HepG2 (cell line): ENCODE data around the gene CCNQ. TPM values are rescaled to one million over a fixed set of nuclear protein-coding genes. Genes with fewer than 3 reads are reported as not detected.

Source experiments
- ARID5B ChIP-seq: IDR thresholded peaks from 2 replicates; pipeline ENCODE4 v1.4.0; 2020; ENCODE audit warnings: mild to moderate bottlenecking, missing genetic modification reagents
- BRD4 ChIP-seq: sonication (generic); formaldehyde crosslinking; IDR thresholded peaks from 2 replicates; pipeline ENCODE4 v1.4.0; 2020; ENCODE audit warnings: missing genetic modification reagents
- BRF2 ChIP-seq: sonication (generic); formaldehyde crosslinking; IDR thresholded peaks from 2 replicates; pipeline ENCODE4 v1.8.1; 2022; ENCODE audit warnings: mild to moderate bottlenecking, missing genetic modification reagents
- CEBPZ ChIP-seq: IDR thresholded peaks from 2 replicates; pipeline ENCODE4 v1.6.1; 2012; ENCODE audit warnings: low read length, improper control_type of control experiment
- HOXD1 ChIP-seq: sonication (generic); formaldehyde crosslinking; IDR thresholded peaks from 2 replicates; pipeline ENCODE4 v1.5.0; 2020; ENCODE audit warnings: missing genetic modification reagents
- ISL2 ChIP-seq: sonication (generic); formaldehyde crosslinking; IDR thresholded peaks from 2 replicates; pipeline ENCODE4 v1.5.0; 2020; ENCODE audit warnings: missing genetic modification reagents
- MAFK ChIP-seq, 2 experiments: IDR thresholded peaks in 1 of 2; conservative IDR thresholded peaks in 1 of 2; 2 replicates each; pipeline ENCODE4 v1.6.1; 2011; ENCODE audit warnings: improper control_type of control experiment in 2 of 2, low read length in 2 of 2
- PAWR ChIP-seq: sonication (generic); formaldehyde crosslinking; IDR thresholded peaks from 2 replicates; pipeline ENCODE4 v1.4.0; 2020; ENCODE audit warnings: missing genetic modification reagents, mild to moderate bottlenecking, borderline replicate concordance
- SALL1 ChIP-seq: sonication (generic); formaldehyde crosslinking; IDR thresholded peaks from 2 replicates; pipeline ENCODE4 v1.8.0; 2022; ENCODE audit warnings: mild to moderate bottlenecking, missing genetic modification reagents
- ZBTB38 ChIP-seq: sonication (generic); formaldehyde crosslinking; IDR thresholded peaks from 2 replicates; pipeline ENCODE4 v1.5.1; 2020; ENCODE audit warnings: mild to moderate bottlenecking, missing genetic modification reagents
- ZEB1 ChIP-seq: IDR thresholded peaks from 2 replicates; pipeline ENCODE4 v1.6.1; 2012; ENCODE audit warnings: mild to moderate bottlenecking, low read depth, inconsistent platforms; ENCODE audit not compliant: insufficient replicate concordance
- ZFP82 ChIP-seq: sonication (generic); formaldehyde crosslinking; IDR thresholded peaks from 2 replicates; pipeline ENCODE4 v1.5.1; 2020; ENCODE audit warnings: mild to moderate bottlenecking, missing genetic modification reagents, borderline replicate concordance
- ZMYM2 ChIP-seq: sonication (generic); formaldehyde crosslinking; IDR thresholded peaks from 2 replicates; pipeline ENCODE4 v1.8.0; 2022; ENCODE audit warnings: mild to moderate bottlenecking, missing genetic modification reagents
- ZNF431 ChIP-seq: sonication (generic); formaldehyde crosslinking; IDR thresholded peaks from 2 replicates; pipeline ENCODE4 v1.9.0; 2022; ENCODE audit warnings: missing genetic modification reagents, low read depth, mild to moderate bottlenecking, borderline replicate concordance
- ZNF441 ChIP-seq: sonication (generic); formaldehyde crosslinking; IDR thresholded peaks from 2 replicates; pipeline ENCODE4 v1.7.0; 2021; ENCODE audit warnings: missing genetic modification reagents, borderline replicate concordance
- ZNF501 ChIP-seq: sonication (generic); formaldehyde crosslinking; IDR thresholded peaks from 2 replicates; pipeline ENCODE4 v1.5.1; 2020; ENCODE audit warnings: mild to moderate bottlenecking, moderate library complexity, missing genetic modification reagents
- ZNF770 ChIP-seq: sonication (generic); formaldehyde crosslinking; IDR thresholded peaks from 2 replicates; pipeline ENCODE4 v1.5.0; 2020; ENCODE audit warnings: mild to moderate bottlenecking, missing genetic modification reagents
- ZNF775 ChIP-seq: sonication (generic); formaldehyde crosslinking; IDR thresholded peaks from 2 replicates; pipeline ENCODE4 v1.4.0; 2020; ENCODE audit warnings: missing genetic modification reagents, mild to moderate bottlenecking, moderate library complexity, borderline replicate concordance
- ZSCAN20 ChIP-seq: sonication (generic); formaldehyde crosslinking; IDR thresholded peaks from 2 replicates; pipeline ENCODE4 v1.4.0; 2020; ENCODE audit warnings: missing genetic modification reagents, mild to moderate bottlenecking, borderline replicate concordance
- ZSCAN30 ChIP-seq: sonication (generic); formaldehyde crosslinking; IDR thresholded peaks from 2 replicates; pipeline ENCODE4 v1.5.0; 2020; ENCODE audit warnings: mild to moderate bottlenecking, missing genetic modification reagents
- polyA plus RNA-seq, 8 experiments: library from polyadenylated mRNA; depleted of rRNA in 3 of 8; stranded (reverse) in 7 of 8; unstranded in 1 of 8; fragments of >200 nt; fragmentation: Illumina TruSeq in 4 of 8; extraction: Trizol in 4 of 8; gene quantifications; 2 replicates each; pipeline versions ENCODE4 v1.2.1 to v1.2.3, GENCODE V29; 2011 to 2016; ENCODE audit warnings: low read depth in 4 of 8, missing spikeins in 1 of 8, mixed read lengths in 1 of 8; ENCODE audit not compliant: insufficient read depth in 1 of 8
- total RNA-seq, 5 experiments: library from RNA; depleted of rRNA; stranded (reverse); fragments of >200 nt; fragmentation: Illumina TruSeq; extraction: Trizol; gene quantifications; 2 replicates each; pipeline ENCODE4 v1.2.3, GENCODE V29; 2016; ENCODE audit warnings: low read depth in 1 of 5

CCNQ gene
- total and polyA plus RNA-seq, 2 of the 13 experiments (the other 11 are each of a cell fraction or from before 2014, with no cell fraction given), result 15.0 to 25.5 TPM

DNA sequence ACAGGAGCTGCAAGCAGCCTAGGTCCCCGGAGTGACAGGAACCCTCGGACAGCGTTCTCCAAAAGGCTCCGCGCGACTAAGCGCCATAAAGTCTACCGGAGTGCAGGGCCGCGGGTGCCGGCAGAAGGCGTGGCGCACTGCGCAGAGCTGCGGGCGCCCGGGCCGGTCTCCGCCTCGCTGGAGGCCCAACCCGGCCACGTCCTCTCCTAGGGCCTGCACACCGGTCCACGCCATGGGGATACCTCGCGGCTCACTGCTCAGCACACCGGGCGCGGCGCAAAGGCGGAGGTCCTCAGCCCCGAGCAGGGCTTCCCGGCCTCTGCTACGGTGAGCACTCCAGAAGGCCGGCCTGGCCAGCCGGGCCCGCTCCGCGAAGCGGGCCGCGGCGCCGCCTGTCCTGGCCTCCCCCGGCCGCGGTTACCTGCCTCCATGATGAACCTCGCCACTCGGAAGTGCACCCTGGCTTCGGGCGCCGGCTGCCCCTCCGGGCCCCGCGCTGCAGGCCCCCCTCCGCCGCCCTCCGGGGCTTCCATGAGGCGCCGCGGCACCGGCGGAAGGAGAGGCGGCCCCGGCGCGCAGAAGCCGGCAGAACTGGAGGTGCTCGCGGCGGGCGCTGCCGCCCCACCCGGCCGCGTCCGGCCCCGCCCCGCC lies at the start of gene CCNQ (continued):
- TF ChIP-seq ARID5B (CRISPR knock-in tag) (no peak), ZNF431 (CRISPR knock-in tag) (no peak), BRF2 (CRISPR knock-in tag) (no peak), ZEB1 (no peak), BRD4 (CRISPR knock-in tag) (no peak), ZNF501 (CRISPR knock-in tag) (no peak), ZMYM2 (CRISPR knock-in tag) (no peak), CEBPZ (no peak), MAFK (conservative IDR thresholded peaks at IDR 0.05 in 1 of 2, IDR thresholded peaks at IDR 0.05 in 1 of 2; ENCODE audit: low read length in 2 of 2) (no peak), ZSCAN30 (CRISPR knock-in tag) (no peak), ZNF770 (0 out of 2 replicates have a peak, but pooled peaks have one; percentile 10), ISL2 (CRISPR knock-in tag) (no peak), SALL1 (CRISPR knock-in tag) (0 out of 2 replicates have a peak, but pooled peaks have one; percentile 27), ZNF775 (CRISPR knock-in tag) (no peak), PAWR (CRISPR knock-in tag) (no peak), ZSCAN20 (CRISPR knock-in tag) (0 out of 2 replicates have a peak, but pooled peaks have one; percentile 55), ZFP82 (CRISPR knock-in tag) (no peak), HOXD1 (no peak), ZNF441 (CRISPR knock-in tag) (no peak), ZBTB38 (no peak)
